Testis (tissue), 2 donors: ENCODE data around the gene SMARCC2.

Source experiments
- CTCF ChIP-seq, 3 experiments: fragments of 450-650 bp in 2 of 3; fragments of 200-600 bp in 1 of 3; sonication (generic) in 1 of 3; IDR thresholded peaks; one replicate each; pipeline ENCODE4 v1.5.1; 2016 to 2019; ENCODE audit warnings: antibody characterized with exemption in 3 of 3, mild to moderate bottlenecking in 2 of 3, moderate library complexity in 1 of 3
- POLR2A ChIP-seq: fragments of 450-650 bp; IDR thresholded peaks from one replicate; pipeline ENCODE4 v1.6.1; 2017; ENCODE audit warnings: antibody characterized with exemption, mild to moderate bottlenecking, moderate library complexity

GRCh38 chr12:56219840-56220239 lies 30.6 kb upstream of the SMARCC2 start:
- TF ChIP-seq CTCF (IDR thresholded peaks at IDR 0.05) = no peak
- TF ChIP-seq POLR2A = no peak
